NCI-H1930 (cell line): Measurements from ENCODE around the gene MRPL49.

Experiments
- DNase-seq, 2 experiments: peaks; one replicate each; lab custom pipeline; 2025; lab: John Stamatoyannopoulos, UW

Gene MRPL49

DNA sequence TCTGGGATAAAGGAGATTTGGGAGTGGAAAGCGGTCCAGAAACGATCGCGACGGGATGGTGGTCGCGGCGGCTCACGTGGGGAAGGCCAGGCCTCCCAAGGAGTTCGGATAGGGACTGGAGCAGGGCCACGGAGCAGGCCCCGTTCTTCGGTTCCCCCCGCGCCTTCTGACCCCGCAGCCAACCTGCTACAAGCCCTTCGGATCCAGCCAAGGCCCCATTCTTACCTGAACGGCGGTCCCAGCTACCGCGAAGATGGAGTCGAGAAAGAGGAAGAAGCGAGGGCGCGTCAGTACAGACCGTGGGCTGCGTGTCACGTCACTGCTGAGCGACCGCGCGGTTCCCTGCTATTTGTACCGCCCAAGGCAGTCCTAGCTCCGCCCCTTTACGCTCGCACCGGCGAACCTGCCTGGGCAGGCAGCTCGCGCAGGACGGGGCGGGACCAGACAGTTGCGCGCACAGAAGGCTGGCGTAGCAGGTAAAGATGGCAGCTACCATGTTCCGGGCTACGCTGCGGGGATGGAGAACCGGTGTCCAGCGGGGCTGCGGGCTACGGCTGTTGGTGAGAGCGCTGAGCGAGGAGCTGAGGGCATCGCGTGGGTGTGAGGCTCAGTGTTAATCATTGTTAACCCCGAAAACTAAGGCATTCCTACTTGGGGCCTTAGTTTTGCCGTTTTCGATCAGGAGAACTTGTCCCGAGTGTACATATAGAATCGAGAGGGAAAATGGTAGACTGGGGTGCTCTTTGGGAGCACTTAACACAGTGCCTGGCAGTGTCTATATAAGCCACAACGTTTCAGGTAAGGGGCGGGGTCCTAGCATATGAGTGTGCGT is at the start of gene MRPL49, which contains the start of gene FAU:
MRPL49 (plus strand) TSS at position 457 of the 832 bp plus-strand sequence; CDS start at position 483, 26 bp downstream.
FAU (minus strand) TSS at position 270 of the 832 bp plus-strand sequence. CDS start 321 bp downstream, outside the sequence.
- DNase-seq: peak; percentile 96 to 97

DNA sequence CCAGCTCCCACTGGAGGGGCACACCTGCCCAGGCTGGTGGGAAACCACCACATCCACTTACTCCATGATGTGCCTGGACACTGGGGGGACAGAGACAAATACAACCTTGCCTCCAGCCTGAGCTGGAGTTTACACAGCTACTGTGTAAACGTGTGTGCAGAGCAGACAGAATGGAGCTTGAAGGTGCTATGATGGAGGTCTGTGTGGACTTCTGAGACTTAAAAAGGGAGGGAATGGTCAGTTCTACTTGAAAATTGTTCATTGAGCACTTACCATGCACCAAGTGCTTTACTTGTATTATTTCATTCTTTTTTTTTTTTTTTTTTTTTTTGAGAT is 49.5 kb upstream of the MRPL49 start:
- DNase-seq: no peak

- DNase-seq: peak in 1 of 2 experiments; percentile 29
These were observed 44.7 kb upstream of the MRPL49 start for GRCh38 chr11:65077451-65077850.

- no peak for DNase-seq
These were observed 44.0 kb upstream of the MRPL49 start for GRCh38 chr11:65078151-65078550.

DNA sequence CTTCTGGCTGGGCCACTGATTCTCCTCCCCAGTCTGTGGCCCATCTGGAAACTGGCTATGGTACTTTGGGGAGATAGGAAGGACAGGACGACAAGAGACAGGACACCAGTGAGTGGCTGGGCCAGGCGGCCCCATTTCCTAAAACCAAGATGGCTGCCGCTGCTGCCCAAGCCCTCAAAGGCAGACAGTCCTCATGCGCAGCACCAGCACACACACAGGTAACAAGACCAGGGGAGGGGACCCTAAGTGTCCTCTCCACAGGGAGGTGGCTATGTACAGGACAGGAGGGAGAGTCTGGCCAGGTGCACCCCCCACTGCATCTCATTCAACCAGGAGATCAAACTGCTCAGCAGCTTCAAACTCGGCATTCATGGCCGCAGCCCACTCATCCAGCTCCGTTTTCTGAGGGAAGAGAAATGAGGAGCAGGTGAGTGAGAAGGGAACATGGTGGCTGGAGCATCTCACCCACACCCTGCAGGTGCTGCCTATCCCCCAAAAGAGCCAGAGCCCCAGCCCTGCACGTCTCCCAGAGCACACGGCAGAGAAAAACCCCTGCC is 43.3 kb upstream of the MRPL49 start:
- no peak for DNase-seq

- DNase-seq: no peak
These were observed 38.8 kb upstream of the MRPL49 start for GRCh38 chr11:65083134-65083833.

DNA sequence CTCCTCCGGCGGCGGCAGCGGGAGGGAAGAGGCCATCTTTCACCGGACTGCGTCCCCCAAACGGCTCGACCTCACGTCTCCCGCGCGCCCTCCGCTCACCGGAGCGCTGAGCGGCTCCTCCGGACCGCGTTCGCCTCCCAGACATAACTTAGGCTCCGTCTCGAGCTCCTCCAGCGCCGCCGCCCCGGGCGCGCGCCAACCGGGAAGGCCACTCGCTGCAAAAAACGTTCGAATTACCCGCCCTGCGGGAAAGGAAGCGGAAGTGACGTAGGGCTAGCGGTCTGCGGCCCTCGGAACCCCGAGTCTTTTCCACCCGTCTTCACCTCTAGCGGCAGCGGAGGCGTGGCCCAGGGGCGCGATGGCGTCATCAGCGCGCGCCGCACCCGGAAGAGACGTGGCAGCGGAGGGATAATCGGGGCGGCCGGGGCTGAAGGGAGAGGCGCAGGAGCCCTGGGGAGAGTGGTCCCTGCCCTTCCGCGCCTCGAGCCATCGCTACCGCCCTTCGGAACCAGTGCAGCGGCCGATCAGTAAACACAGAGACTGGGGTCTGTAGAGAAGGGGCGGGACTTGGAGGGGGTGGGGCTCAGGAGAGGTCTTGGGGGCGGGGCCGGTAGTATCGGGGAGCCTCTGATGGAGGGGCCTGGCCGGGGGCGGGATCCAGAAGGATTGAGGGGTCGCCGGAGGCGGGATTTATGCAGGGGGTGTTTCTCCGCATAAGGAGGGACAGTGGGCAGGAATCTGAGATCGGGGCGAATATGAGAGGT is 38.1 kb upstream of the MRPL49 start, which contains the start of the genes CDCA5 and ZFPL1:
CDCA5 (minus strand) TSS at position 207 of the 764 bp plus-strand sequence; CDS start at position 145, 62 bp downstream.
ZFPL1 (plus strand) TSS at position 389 of the 764 bp plus-strand sequence. CDS start 477 bp downstream, outside the sequence.
- DNase-seq: peak; percentile 92 to 95

DNA sequence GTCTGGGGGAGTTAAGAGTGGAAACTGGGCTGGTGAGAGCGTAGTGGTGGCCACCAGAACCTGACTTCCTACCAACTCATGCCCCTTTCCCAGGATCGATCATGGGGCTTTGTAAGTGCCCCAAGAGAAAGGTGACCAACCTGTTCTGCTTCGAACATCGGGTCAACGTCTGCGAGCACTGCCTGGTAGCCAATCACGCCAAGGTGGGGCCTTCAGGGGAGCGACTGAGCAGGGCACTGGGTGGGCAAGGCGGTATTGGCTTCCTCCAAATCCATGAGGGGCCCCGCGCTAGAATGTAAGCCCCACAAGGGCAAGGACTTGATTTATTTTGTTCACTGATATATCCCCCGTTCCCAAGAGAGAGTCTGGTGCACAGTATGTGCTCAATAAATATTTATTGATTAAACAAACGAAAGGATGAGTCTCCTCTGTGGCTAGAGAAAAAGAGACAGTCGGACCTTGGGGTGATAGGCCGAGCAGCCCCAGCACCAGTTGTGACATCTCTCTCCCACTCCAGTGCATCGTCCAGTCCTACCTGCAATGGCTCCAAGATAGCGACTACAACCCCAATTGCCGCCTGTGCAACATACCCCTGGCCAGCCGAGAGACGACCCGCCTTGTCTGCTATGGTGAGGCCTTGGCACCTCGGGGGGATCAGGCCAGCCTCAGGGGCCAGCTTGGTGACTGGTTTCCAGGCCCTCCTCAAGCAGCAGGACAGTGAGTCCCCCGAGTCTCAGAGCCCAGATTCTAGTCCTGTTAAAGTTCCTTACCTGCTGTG is 37.3 kb upstream of the MRPL49 start:
- no peak for DNase-seq

- no peak for DNase-seq
These were observed 36.7 kb upstream of the MRPL49 start for GRCh38 chr11:65085446-65085845.

GRCh38 chr11:65086809-65087208 is 35.3 kb upstream of the MRPL49 start:
- DNase-seq: no peak

DNA sequence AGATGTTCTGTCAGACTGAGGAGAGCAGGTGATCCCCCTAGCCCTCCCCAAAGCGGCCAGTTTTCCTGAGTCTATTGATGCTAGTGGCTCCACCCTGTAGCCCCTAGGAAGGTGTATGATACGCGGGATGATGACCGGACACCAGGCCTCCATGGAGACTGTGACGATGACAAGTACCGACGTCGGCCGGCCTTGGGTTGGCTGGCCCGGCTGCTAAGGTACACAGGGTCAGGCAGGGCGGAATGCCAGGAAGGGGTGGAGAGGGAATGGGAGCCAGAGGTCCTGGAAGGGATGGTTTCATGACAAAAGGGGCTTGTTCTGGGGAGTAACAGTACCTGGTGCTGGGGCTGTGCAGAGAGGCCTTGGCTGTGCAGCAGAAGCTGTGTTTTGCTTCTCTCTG is 34.9 kb upstream of the MRPL49 start:
- DNase-seq: no peak

DNA sequence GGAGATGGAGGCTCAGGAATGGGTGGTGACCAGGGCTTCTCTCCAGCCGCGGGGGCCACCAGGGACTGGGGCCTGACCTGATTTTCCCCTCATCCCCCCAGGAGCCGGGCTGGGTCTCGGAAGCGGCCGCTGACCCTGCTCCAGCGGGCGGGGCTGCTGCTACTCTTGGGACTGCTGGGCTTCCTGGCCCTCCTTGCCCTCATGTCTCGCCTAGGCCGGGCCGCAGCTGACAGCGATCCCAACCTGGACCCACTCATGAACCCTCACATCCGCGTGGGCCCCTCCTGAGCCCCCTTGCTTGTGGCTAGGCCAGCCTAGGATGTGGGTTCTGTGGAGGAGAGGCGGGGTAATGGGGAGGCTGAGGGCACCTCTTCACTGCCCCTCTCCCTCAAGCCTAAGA is 34.3 kb upstream of the MRPL49 start:
- no peak for DNase-seq

- no peak for DNase-seq
These were observed 32.5 kb upstream of the MRPL49 start for GRCh38 chr11:65089621-65090020.

DNA sequence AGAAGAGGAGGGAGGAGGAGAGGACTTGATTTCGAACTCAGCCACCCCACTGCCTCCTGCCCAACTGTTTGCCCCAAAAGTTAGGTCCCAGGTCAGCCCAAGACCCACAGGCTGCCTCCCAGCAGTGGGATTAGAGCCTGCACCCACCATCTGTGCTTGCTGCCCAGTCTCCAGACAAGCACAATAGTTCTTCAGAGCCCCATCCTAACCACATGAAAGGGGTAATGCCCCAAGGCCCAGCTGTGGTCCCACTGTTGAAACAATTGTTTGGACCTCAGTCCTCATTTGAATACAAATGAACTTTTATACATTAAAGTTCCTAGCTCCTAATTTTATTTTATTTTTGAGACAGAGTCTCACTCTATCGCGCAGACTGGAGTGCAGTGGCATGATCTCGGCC is 31.5 kb upstream of the MRPL49 start:
- DNase-seq: no peak

- DNase-seq: no peak
These were observed 26.7 kb upstream of the MRPL49 start for GRCh38 chr11:65095427-65095826.

DNA sequence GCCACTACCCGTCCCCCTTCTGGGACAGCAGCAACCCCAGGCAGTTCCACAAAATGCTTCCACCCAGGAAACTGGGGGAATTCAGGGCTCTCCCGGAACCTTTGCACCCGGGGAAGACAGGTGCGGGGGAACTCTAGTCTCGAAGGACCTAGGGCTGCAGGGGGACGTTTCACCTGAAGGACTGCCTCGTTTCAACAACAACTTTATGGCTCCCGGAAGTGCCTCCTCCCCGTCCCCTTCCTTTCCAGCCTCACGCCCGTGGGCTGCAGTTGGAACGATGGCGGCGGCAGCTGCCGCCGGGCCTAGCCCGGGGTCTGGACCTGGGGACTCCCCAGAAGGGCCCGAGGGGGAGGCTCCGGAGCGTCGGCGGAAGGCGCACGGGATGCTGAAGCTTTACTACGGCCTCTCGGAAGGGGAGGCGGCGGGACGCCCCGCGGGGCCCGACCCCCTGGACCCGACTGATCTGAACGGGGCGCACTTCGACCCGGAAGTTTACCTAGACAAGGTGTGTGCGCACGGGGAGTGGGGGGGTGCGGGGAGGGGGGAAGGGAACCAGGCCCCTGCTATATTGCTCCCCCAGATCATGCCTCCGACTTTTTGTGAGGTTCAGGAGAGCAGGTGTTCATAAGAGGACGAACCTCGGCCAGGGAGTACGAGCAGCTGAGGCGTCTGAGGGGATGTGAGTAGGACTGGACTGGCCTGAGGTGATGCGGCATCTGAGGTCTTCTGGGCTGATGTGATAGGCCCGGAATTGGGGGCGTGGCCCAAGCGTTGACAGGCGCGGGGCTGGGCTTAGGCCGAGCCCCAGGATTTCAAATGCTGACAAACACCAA is 25.9 kb upstream of the MRPL49 start, which contains the start of gene VPS51:
VPS51 (plus strand) TSS at position 241 of the 833 bp plus-strand sequence; CDS start at position 278, 37 bp downstream.
- DNase-seq: peak; percentile 69 to 88

- no peak for DNase-seq
These were observed 25.2 kb upstream of the MRPL49 start for GRCh38 chr11:65096926-65097325.

DNA sequence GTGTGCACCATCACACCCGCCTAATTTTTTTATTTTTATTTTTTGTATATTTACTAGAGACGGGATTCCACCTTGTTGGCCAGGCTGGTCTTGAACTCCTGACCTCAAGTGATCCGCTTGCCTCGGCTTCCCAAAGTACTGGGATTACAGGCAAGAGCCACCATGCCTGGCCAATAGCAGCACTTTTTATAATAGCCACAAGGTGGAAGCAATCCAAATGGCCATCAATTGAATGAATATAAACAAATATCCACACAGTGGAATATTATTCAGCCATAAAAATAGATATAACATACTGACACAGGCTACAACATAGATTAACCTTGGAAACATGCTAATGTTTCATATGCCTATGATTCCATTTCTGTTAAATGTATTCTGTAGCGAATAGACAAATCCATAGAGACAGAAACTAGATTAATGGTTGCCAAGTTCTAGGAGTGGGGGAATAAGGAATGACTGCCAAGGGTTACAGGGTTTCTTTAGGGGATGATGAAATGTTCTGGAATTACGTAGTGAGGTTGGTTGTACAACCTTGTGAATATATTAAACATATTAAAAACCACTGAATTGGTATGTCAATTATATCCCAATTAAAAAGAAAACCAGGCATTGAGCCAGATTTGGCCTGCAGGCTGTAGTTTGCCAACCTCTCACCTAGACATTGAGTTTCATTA is 21.3 kb upstream of the MRPL49 start:
- no peak for DNase-seq
